Nephron (organoid): Measurements from ENCODE around the gene GPC1.

Experiments used
- H3K27ac Mint-ChIP-seq, 3 experiments: 2 replicates each; pipeline ENCODE4 v1.8.0; 2020; ENCODE audit warnings: mixed read lengths in 3 of 3, mild to moderate bottlenecking in 2 of 3, moderate library complexity in 1 of 3
- H3K27me3 Mint-ChIP-seq: 2 replicates; pipeline ENCODE4 v1.8.0; 2021; ENCODE audit warnings: low read depth, mild to moderate bottlenecking, moderate library complexity, mixed read lengths
- H3K36me3 Mint-ChIP-seq: 2 replicates; pipeline ENCODE4 v1.8.0; 2020; ENCODE audit warnings: low read depth, mixed read lengths
- H3K4me1 Mint-ChIP-seq: 2 replicates; pipeline ENCODE4 v1.8.0; 2020; ENCODE audit warnings: mixed read lengths
- H3K4me3 Mint-ChIP-seq, 3 experiments: 2 replicates each; pipeline ENCODE4 v1.8.0; 2020; ENCODE audit warnings: mild to moderate bottlenecking in 3 of 3, mixed read lengths in 3 of 3, moderate library complexity in 2 of 3
- H3K9me3 Mint-ChIP-seq: 2 replicates; pipeline ENCODE4 v1.8.0; 2020; ENCODE audit warnings: mixed read lengths
- TF ChIP-seq, protein P1 (sequence below), 3 experiments: fragments of 200-600 bp; sonication (generic); IDR thresholded peaks; one replicate each; pipeline ENCODE4 v1.5.0; 2021; ENCODE audit warnings: antibody characterized with exemption in 3 of 3; ENCODE audit not compliant: unreplicated experiment in 3 of 3

The GPC1 gene

GRCh38 chr2:240425236-240425615, 10.2 kb upstream of the GPC1 start:
- no peaks in the 10 kb centered on the region for H3K4me1 Mint-ChIP-seq
- H3K27ac Mint-ChIP-seq = no peak overlapping the region
- H3K9me3 Mint-ChIP-seq = peaks cover 25% of the 10 kb centered on the region
- H3K27me3 Mint-ChIP-seq = peaks cover 4% of the 10 kb centered on the region
- H3K36me3 Mint-ChIP-seq = no peaks in the 10 kb centered on the region
- TF ChIP-seq, protein P1, sequence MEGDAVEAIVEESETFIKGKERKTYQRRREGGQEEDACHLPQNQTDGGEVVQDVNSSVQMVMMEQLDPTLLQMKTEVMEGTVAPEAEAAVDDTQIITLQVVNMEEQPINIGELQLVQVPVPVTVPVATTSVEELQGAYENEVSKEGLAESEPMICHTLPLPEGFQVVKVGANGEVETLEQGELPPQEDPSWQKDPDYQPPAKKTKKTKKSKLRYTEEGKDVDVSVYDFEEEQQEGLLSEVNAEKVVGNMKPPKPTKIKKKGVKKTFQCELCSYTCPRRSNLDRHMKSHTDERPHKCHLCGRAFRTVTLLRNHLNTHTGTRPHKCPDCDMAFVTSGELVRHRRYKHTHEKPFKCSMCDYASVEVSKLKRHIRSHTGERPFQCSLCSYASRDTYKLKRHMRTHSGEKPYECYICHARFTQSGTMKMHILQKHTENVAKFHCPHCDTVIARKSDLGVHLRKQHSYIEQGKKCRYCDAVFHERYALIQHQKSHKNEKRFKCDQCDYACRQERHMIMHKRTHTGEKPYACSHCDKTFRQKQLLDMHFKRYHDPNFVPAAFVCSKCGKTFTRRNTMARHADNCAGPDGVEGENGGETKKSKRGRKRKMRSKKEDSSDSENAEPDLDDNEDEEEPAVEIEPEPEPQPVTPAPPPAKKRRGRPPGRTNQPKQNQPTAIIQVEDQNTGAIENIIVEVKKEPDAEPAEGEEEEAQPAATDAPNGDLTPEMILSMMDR (IDR thresholded peaks at IDR 0.05; ENCODE audit: unreplicated experiment in 3 of 3) = no peak
- H3K4me3 Mint-ChIP-seq = no peak overlapping the region

GRCh38 chr2:240425697-240426096, 9.8 kb upstream of the GPC1 start:
- Mint-ChIP-seq H3K27me3 (peaks cover 4% of the 10 kb centered on the region), H3K36me3 (no peaks in the 10 kb centered on the region), H3K4me3 (no peak overlapping the region), H3K9me3 (peaks cover 24% of the 10 kb centered on the region), H3K4me1 (no peaks in the 10 kb centered on the region), H3K27ac (no peak overlapping the region)
- TF ChIP-seq, protein P1 (IDR thresholded peaks at IDR 0.05; ENCODE audit: unreplicated experiment in 3 of 3) = no peak

DNA sequence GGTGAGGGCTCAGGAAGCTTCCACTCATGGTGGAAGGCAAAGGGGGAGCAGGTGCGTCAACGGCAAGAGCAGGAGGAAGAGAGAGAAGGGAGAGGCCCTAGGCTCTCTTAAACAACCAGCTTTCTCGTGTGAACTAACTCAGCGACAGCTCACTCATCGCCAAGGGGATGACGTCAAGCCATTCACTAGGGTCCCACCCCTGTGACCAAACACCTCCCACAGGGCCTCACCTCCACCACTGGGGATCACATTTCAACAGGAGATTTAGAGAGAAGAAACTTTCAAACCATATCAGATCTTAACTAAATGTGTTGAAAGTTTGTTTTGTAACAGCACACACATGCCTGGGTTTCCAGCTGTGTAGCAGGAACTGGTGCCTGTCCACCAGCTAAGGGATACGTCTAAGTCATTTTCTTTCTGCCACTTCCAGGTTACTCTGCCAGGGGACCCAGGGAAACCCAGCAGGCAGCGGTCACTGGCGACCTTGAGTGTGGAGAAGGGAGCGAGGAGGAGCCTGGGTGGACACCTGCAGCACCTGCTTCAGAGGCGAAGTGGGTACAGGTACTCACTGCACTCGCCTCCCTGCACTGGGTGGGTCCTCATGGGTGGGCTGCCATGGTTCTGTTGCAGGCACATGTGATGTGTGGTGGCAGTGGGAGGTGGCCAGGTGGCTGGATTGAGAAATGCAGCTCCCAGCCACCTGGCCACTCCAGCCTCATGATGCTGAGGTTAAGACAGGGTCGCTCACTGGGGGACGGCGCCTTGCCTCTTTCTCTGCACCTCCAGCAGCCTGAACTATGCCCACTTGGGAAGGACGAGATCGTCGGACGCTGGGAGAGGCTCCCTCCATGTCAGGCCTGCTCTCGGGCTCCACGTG, 8.4 kb upstream of the GPC1 start:
- H3K4me1 Mint-ChIP-seq = no peaks in the 10 kb centered on the region
- peaks cover 4% of the 10 kb centered on the region for H3K27me3 Mint-ChIP-seq
- TF ChIP-seq, protein P1 (IDR thresholded peaks at IDR 0.05; ENCODE audit: unreplicated experiment in 3 of 3) = no peak
- H3K4me3 Mint-ChIP-seq = no peak overlapping the region
- H3K27ac Mint-ChIP-seq = no peak overlapping the region
- H3K9me3 Mint-ChIP-seq = peaks cover 24% of the 10 kb centered on the region
- no peaks in the 10 kb centered on the region for H3K36me3 Mint-ChIP-seq

- H3K27me3 Mint-ChIP-seq = peaks cover 4% of the 10 kb centered on the region
- H3K4me1 Mint-ChIP-seq = no peaks in the 10 kb centered on the region
- no peaks in the 10 kb centered on the region for H3K36me3 Mint-ChIP-seq
- no peak overlapping the region for H3K4me3 Mint-ChIP-seq
- peaks cover 18% of the 10 kb centered on the region for H3K9me3 Mint-ChIP-seq
- TF ChIP-seq, protein P1 (IDR thresholded peaks at IDR 0.05; ENCODE audit: unreplicated experiment in 3 of 3) = no peak
- H3K27ac Mint-ChIP-seq = no peak overlapping the region
Observed at GRCh38 chr2:240427729-240428128, 7.7 kb upstream of the GPC1 start.

DNA sequence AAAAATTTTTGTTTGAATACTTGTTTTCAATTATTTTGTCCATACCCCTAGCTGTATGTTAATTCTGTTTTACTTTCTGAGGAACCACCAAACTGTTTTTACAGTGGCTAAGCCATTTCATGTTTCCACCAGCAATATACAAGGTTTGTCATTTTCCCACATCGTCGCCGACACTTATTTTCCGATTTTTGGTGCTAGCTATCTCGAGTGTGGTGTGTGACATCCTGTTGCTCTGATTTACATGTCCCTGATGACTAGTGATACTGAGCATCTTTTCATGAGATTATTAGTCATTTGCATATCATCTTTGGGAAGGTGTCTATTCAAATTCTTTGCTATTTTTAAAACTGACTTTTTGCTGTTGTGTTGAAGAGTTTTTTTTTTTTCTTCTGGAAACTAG, 7.2 kb upstream of the GPC1 start:
- H3K9me3 Mint-ChIP-seq = peaks cover 15% of the 10 kb centered on the region
- TF ChIP-seq, protein P1 (IDR thresholded peaks at IDR 0.05; ENCODE audit: unreplicated experiment in 3 of 3) = no peak

More for the DNA sequence above, 7.2 kb upstream of the GPC1 start:
- H3K4me3 Mint-ChIP-seq = no peak overlapping the region
- H3K36me3 Mint-ChIP-seq = no peaks in the 10 kb centered on the region
- peaks cover 6% of the 10 kb centered on the region for H3K27me3 Mint-ChIP-seq
- H3K4me1 Mint-ChIP-seq = no peaks in the 10 kb centered on the region
- H3K27ac Mint-ChIP-seq = no peak overlapping the region
